Cortex of kidney (tissue), 1 donor: ENCODE measurements around the gene OR5H14.

Source experiments
- DNase-seq: peaks from one replicate; lab custom pipeline; 2025; lab: John Stamatoyannopoulos, UW

OR5H14 gene

GRCh38 chr3:98199020-98199419, 51.7 kb downstream of the OR5H14 start:
- DNase-seq = no peak
